Measurements from ENCODE around the gene ACKR3.

- TF ChIP-seq POLR2A (IDR thresholded peaks at IDR 0.05) (no peak), CTCF (IDR thresholded peaks at IDR 0.05) (no peak)
Measured at GRCh38 chr2:236626391-236627150, 56.9 kb downstream of the ACKR3 start.
